K562 (cell line): ENCODE data around the gene MTG2. TPM values are rescaled to one million over a fixed set of nuclear protein-coding genes. Genes with fewer than 3 reads are reported as not detected.

Source experiments
- BDP1 ChIP-seq: IDR thresholded peaks from 3 replicates; pipeline ENCODE4 v1.6.1; 2011; ENCODE audit not compliant: insufficient read length, insufficient read depth
- GABPB1 ChIP-seq: sonication (generic); formaldehyde crosslinking; IDR thresholded peaks from 2 replicates; pipeline ENCODE4 v1.8.0; 2022; ENCODE audit warnings: mild to moderate bottlenecking, missing genetic modification reagents
- KAT2B ChIP-seq: IDR thresholded peaks from one replicate; pipeline ENCODE4 v1.6.1; 2012; ENCODE audit warnings: low read depth, mild to moderate bottlenecking, control low read depth, inconsistent platforms, low read length, moderate library complexity
- KLF10 ChIP-seq: fragments of 250-450 bp; sonication (Bioruptor Pico); IDR thresholded peaks from 2 replicates; pipeline ENCODE4 v1.6.1; 2021; ENCODE audit warnings: matching md5 sums
- MAX ChIP-seq: sonication (generic); formaldehyde crosslinking; IDR thresholded peaks from 2 replicates; pipeline ENCODE4 v1.9.0; 2022; ENCODE audit warnings: mild to moderate bottlenecking, missing genetic modification reagents
- NFE2 ChIP-seq: IDR thresholded peaks from 2 replicates; pipeline ENCODE4 v1.6.1; 2014; ENCODE audit warnings: antibody characterized with exemption, low read depth
- STAT5B ChIP-seq: fragments of 250-450 bp; sonication (Bioruptor Pico); IDR thresholded peaks from 2 replicates; pipeline ENCODE4 v1.8.0; 2021; ENCODE audit warnings: mild to moderate bottlenecking, inconsistent platforms
- TFAM ChIP-seq: fragments of 250-450 bp; sonication (Bioruptor Pico); conservative IDR thresholded peaks from 2 replicates; pipeline ENCODE4 v1.5.0; 2021; ENCODE audit warnings: mild to moderate bottlenecking, moderate library complexity
- THRA ChIP-seq: fragments of 450-650 bp; IDR thresholded peaks from 2 replicates; pipeline ENCODE4 v1.6.1; 2017; ENCODE audit warnings: mild to moderate bottlenecking, moderate library complexity
- ZBTB43 ChIP-seq: sonication (generic); formaldehyde crosslinking; IDR thresholded peaks from 2 replicates; pipeline ENCODE4 v1.8.0; 2023; ENCODE audit warnings: mild to moderate bottlenecking, missing genetic modification reagents
- ZBTB9 ChIP-seq: fragments of 450-650 bp; formaldehyde crosslinking; IDR thresholded peaks from 2 replicates; pipeline ENCODE4 v1.4.0; 2020; ENCODE audit warnings: mild to moderate bottlenecking, moderate library complexity
- ZKSCAN1 ChIP-seq: fragments of 150-350 bp; IDR thresholded peaks from 2 replicates; pipeline ENCODE4 v1.6.1; 2016; ENCODE audit warnings: low read depth, low read length
- ZNF239 ChIP-seq: fragments of 250-450 bp; sonication (Bioruptor Pico); IDR thresholded peaks from 2 replicates; pipeline ENCODE4 v1.4.0; 2020; ENCODE audit warnings: mild to moderate bottlenecking
- ZNF274 ChIP-seq: IDR thresholded peaks from 2 replicates; pipeline ENCODE4 v1.6.1; 2011; ENCODE audit warnings: low read depth, mild to moderate bottlenecking, low read length, moderate library complexity, borderline replicate concordance
- ZNF316 ChIP-seq: fragments of 450-650 bp; IDR thresholded peaks from 2 replicates; pipeline ENCODE4 v1.6.1; 2016
- ZNF436 ChIP-seq: fragments of 250-450, 450-650 bp; sonication (Bioruptor Pico); formaldehyde crosslinking; IDR thresholded peaks from 2 replicates; pipeline ENCODE4 v1.7.0; 2020; ENCODE audit warnings: mild to moderate bottlenecking
- ZNF609 ChIP-seq: sonication (generic); formaldehyde crosslinking; IDR thresholded peaks from 2 replicates; pipeline ENCODE4 v1.8.1; 2023; ENCODE audit warnings: missing genetic modification reagents, mild to moderate bottlenecking, borderline replicate concordance
- ZNF79 ChIP-seq: fragments of 250-450 bp; sonication (Bioruptor Pico); IDR thresholded peaks from 2 replicates; pipeline ENCODE4 v1.4.0; 2020; ENCODE audit warnings: low read depth, mild to moderate bottlenecking, moderate library complexity
- polyA plus RNA-seq, 8 experiments: library from polyadenylated mRNA; depleted of rRNA in 4 of 8; stranded (reverse) in 5 of 8; unstranded in 3 of 8; fragments of >200 nt; fragmentation: Nextera tagmentation in 2 of 8; fragmentation: Illumina TruSeq in 1 of 8; extraction: Ambion mirVana in 2 of 8; extraction: Trizol in 1 of 8; gene quantifications; 2 replicates each; pipeline versions ENCODE4 v1.2.1 to v1.2.3, GENCODE V29; 2011 to 2014; ENCODE audit warnings: inconsistent platforms in 1 of 8, missing spikeins in 1 of 8
- total RNA-seq, 7 experiments: library from RNA; depleted of rRNA in 6 of 7; stranded (reverse); fragments of >200 nt in 6 of 7; fragmentation: Illumina TruSeq in 2 of 7; extraction: Trizol in 2 of 7; gene quantifications; 2 replicates each; pipeline versions ENCODE4 v1.2.1 to v1.2.3, GENCODE V29; 2011 to 2021; ENCODE audit warnings: low replicate concordance in 1 of 7

MTG2 gene
- total and polyA plus RNA-seq, 9 of the 15 experiments (the other 6 are each of a cell fraction or from before 2014, with no cell fraction given) = 8.7 to 67.5 (median 44.5) TPM

GRCh38 chr20:62237801-62238568, 55.2 kb downstream of the MTG2 start, which contains the start of gene OSBPL2 (continued):
- TF ChIP-seq MAX (CRISPR knock-in tag) (peak; percentile 53; the same call in 1 of the 2 replicates), NFE2 (0 out of 2 replicates have a peak, but pooled peaks have one; percentile 12), BDP1 (no peak), GABPB1 (CRISPR knock-in tag) (peak; percentile 55; the same call in 1 of the 2 replicates), ZBTB43 (CRISPR knock-in tag) (no peak), ZNF239 (CRISPR knock-in tag) (no peak), ZNF436 (CRISPR knock-in tag) (no peak), TFAM (CRISPR knock-in tag) (no peak), KAT2B (no peak), KLF10 (CRISPR knock-in tag) (no peak), ZNF274 (no peak), ZKSCAN1 (no peak), STAT5B (CRISPR knock-in tag) (no peak), ZNF609 (CRISPR knock-in tag) (no peak), THRA (no peak), ZBTB9 (CRISPR knock-in tag) (no peak), ZNF79 (CRISPR knock-in tag) (no peak), ZNF316 (no peak)
